Fibroblast of villous mesenchyme (primary cell): ENCODE results near the gene PYY. TPM values are rescaled to one million over a fixed set of nuclear protein-coding genes. Genes with fewer than 3 reads are reported as not detected.
"Not testable (repeated sequence)": the region's sequence is repeated elsewhere in the genome, so short reads cannot be mapped to it uniquely, and the experiment has no call there.

Experiments
- DNase-seq: peaks from one replicate; pipeline ENCODE4 v3.0.0-alpha.2; 2010; ENCODE audit warnings: low read depth
- H3K4me3 ChIP-seq: 2 replicates; pipeline ENCODE4 v1.5.1; 2011; ENCODE audit warnings: low read depth, mild to moderate bottlenecking, low read length
- CTCF ChIP-seq: IDR thresholded peaks from 2 replicates; pipeline ENCODE4 v1.5.1; 2012; ENCODE audit warnings: low read depth, mild to moderate bottlenecking, low read length; ENCODE audit not compliant: insufficient read depth
- total RNA-seq: library from RNA; depleted of rRNA; stranded (reverse); fragments of >200 nt; gene quantifications from 2 replicates; pipeline ENCODE4 v1.2.3, GENCODE V29; 2012

Gene PYY
- total RNA-seq, 1 donor = not detected

- TF ChIP-seq CTCF = no peak
- no peak for DNase-seq
- H3K4me3 ChIP-seq = no peak overlapping the region
Measured at GRCh38 chr17:43946781-43947180, 7.0 kb downstream of the PYY start.

- no peak for TF ChIP-seq CTCF
- DNase-seq = peak; percentile 18
- no peak overlapping the region for H3K4me3 ChIP-seq
Measured at GRCh38 chr17:43945074-43945829, 8.5 kb downstream of the PYY start.

- H3K4me3 ChIP-seq = no peak within 1 kb of the TSS
- no peak for TF ChIP-seq CTCF
- no peak for DNase-seq
Measured at GRCh38 chr17:43942051-43942685, 11.6 kb downstream of the PYY start, which contains the start of gene PPY. Gene PPY (minus strand): TSS chr17:43942476. CDS start chr17:43941654, 822 bp downstream.

GRCh38 chr17:43940630-43941029 is 13.1 kb downstream of the PYY start:
- peak; percentile 39 for DNase-seq
- no peak overlapping the region for H3K4me3 ChIP-seq
- TF ChIP-seq CTCF = peak; percentile 77

- no peak for TF ChIP-seq CTCF
- no peak overlapping the region for H3K4me3 ChIP-seq
- DNase-seq = no peak
Measured at GRCh38 chr17:43939886-43940285, 13.9 kb downstream of the PYY start.

GRCh38 chr17:43939452-43939851 is 14.3 kb downstream of the PYY start:
- not testable (repeated sequence) for DNase-seq, H3K4me3 ChIP-seq

GRCh38 chr17:43938838-43939182 is 14.9 kb downstream of the PYY start:
- no peak for DNase-seq
- no peak for TF ChIP-seq CTCF
- no peak overlapping the region for H3K4me3 ChIP-seq
